HepG2 (cell line): ENCODE data around the gene CAMKK1. TPM values are rescaled to one million over a fixed set of nuclear protein-coding genes. Genes with fewer than 3 reads are reported as not detected.

Experiments
- ARHGAP35 ChIP-seq: sonication (generic); formaldehyde crosslinking; IDR thresholded peaks from 2 replicates; pipeline ENCODE4 v1.9.0; 2022; ENCODE audit warnings: mild to moderate bottlenecking, inconsistent platforms, moderate library complexity, missing genetic modification reagents, borderline replicate concordance
- ATF7 ChIP-seq, 2 experiments: fragments of 450-650 bp in 1 of 2; sonication (generic) in 1 of 2; formaldehyde crosslinking in 1 of 2; IDR thresholded peaks; 2 replicates each; pipeline versions ENCODE4 v1.4.0 to v1.6.1; 2016 to 2020; ENCODE audit warnings: antibody characterized with exemption in 1 of 2, mild to moderate bottlenecking in 1 of 2, missing genetic modification reagents in 1 of 2
- CENPBD1 ChIP-seq: sonication (generic); formaldehyde crosslinking; IDR thresholded peaks from 2 replicates; pipeline ENCODE4 v1.8.0; 2022; ENCODE audit warnings: missing genetic modification reagents, low read depth, mild to moderate bottlenecking, borderline replicate concordance
- CREB1 ChIP-seq, 2 experiments: fragments of 450-650 bp in 1 of 2; IDR thresholded peaks; 2 replicates each; pipeline ENCODE4 v1.6.1; 2016 to 2017; ENCODE audit warnings: control low read depth in 1 of 2, mild to moderate bottlenecking in 1 of 2, missing compliant biosample characterization in 1 of 2, missing genetic modification characterization in 1 of 2
- DNMT3B ChIP-seq: conservative IDR thresholded peaks from 2 replicates; pipeline ENCODE4 v1.6.1; 2016; ENCODE audit warnings: missing biosample characterization, control low read depth
- FOSL2 ChIP-seq: sonication (generic); formaldehyde crosslinking; IDR thresholded peaks from 2 replicates; pipeline ENCODE4 v1.4.0; 2020; ENCODE audit warnings: missing genetic modification reagents
- HOXA3 ChIP-seq: sonication (generic); formaldehyde crosslinking; IDR thresholded peaks from 2 replicates; pipeline ENCODE4 v1.5.0; 2020; ENCODE audit warnings: missing genetic modification reagents
- IKZF1 ChIP-seq: fragments of 450-650 bp; IDR thresholded peaks from 2 replicates; pipeline ENCODE4 v1.7.1; 2016
- NFAT5 ChIP-seq: sonication (generic); formaldehyde crosslinking; IDR thresholded peaks from 2 replicates; pipeline ENCODE4 v1.4.0; 2020; ENCODE audit warnings: missing genetic modification reagents
- NONO ChIP-seq, 2 experiments: fragments of 450-650 bp in 1 of 2; sonication (generic) in 1 of 2; formaldehyde crosslinking in 1 of 2; IDR thresholded peaks in 1 of 2; conservative IDR thresholded peaks in 1 of 2; 2 replicates each; pipeline versions ENCODE4 v1.6.1 to v1.8.0; 2017 to 2022; ENCODE audit warnings: mild to moderate bottlenecking in 1 of 2, missing genetic modification reagents in 1 of 2, moderate library complexity in 1 of 2
- PHF21A ChIP-seq: sonication (generic); formaldehyde crosslinking; IDR thresholded peaks from 2 replicates; pipeline ENCODE4 v1.5.0; 2020; ENCODE audit warnings: mild to moderate bottlenecking, missing genetic modification reagents
- SETDB1 ChIP-seq: sonication (generic); formaldehyde crosslinking; IDR thresholded peaks from 2 replicates; pipeline ENCODE4 v1.5.1; 2020; ENCODE audit warnings: missing genetic modification reagents, mild to moderate bottlenecking, borderline replicate concordance
- TERF1 ChIP-seq: sonication (generic); formaldehyde crosslinking; IDR thresholded peaks from 2 replicates; pipeline ENCODE4 v1.8.0; 2022; ENCODE audit warnings: mild to moderate bottlenecking, missing genetic modification reagents, moderate library complexity
- YEATS4 ChIP-seq: sonication (generic); formaldehyde crosslinking; IDR thresholded peaks from 2 replicates; pipeline ENCODE4 v1.4.0; 2020; ENCODE audit warnings: missing genetic modification reagents, borderline replicate concordance
- ZFYVE20 ChIP-seq: sonication (generic); formaldehyde crosslinking; IDR thresholded peaks from 2 replicates; pipeline ENCODE4 v1.8.0; 2023; ENCODE audit warnings: low read depth, mild to moderate bottlenecking, moderate library complexity, missing genetic modification reagents, borderline replicate concordance
- ZNF354B ChIP-seq: sonication (generic); formaldehyde crosslinking; IDR thresholded peaks from 2 replicates; pipeline ENCODE4 v1.8.0; 2022; ENCODE audit warnings: mild to moderate bottlenecking, missing genetic modification reagents
- ZNF570 ChIP-seq: sonication (generic); formaldehyde crosslinking; IDR thresholded peaks from 2 replicates; pipeline ENCODE4 v1.4.0; 2020; ENCODE audit warnings: mild to moderate bottlenecking, missing genetic modification reagents, borderline replicate concordance
- ZNF597 ChIP-seq: sonication (generic); formaldehyde crosslinking; IDR thresholded peaks from 2 replicates; pipeline ENCODE4 v1.5.0; 2020; ENCODE audit warnings: missing genetic modification reagents
- ZNF713 ChIP-seq: sonication (generic); formaldehyde crosslinking; IDR thresholded peaks from 2 replicates; pipeline ENCODE4 v1.4.0; 2020; ENCODE audit warnings: mild to moderate bottlenecking, missing genetic modification reagents
- ZNF879 ChIP-seq: sonication (generic); formaldehyde crosslinking; IDR thresholded peaks from 2 replicates; pipeline ENCODE4 v1.8.1; 2023; ENCODE audit warnings: missing genetic modification reagents
- ZSCAN25 ChIP-seq: sonication (generic); formaldehyde crosslinking; IDR thresholded peaks from 2 replicates; pipeline ENCODE4 v1.8.0; 2022; ENCODE audit warnings: mild to moderate bottlenecking, missing genetic modification reagents
- polyA plus RNA-seq, 8 experiments: library from polyadenylated mRNA; depleted of rRNA in 3 of 8; stranded (reverse) in 7 of 8; unstranded in 1 of 8; fragments of >200 nt; fragmentation: Illumina TruSeq in 4 of 8; extraction: Trizol in 4 of 8; gene quantifications; 2 replicates each; pipeline versions ENCODE4 v1.2.1 to v1.2.3, GENCODE V29; 2011 to 2016; ENCODE audit warnings: low read depth in 4 of 8, missing spikeins in 1 of 8, mixed read lengths in 1 of 8; ENCODE audit not compliant: insufficient read depth in 1 of 8
- total RNA-seq, 5 experiments: library from RNA; depleted of rRNA; stranded (reverse); fragments of >200 nt; fragmentation: Illumina TruSeq; extraction: Trizol; gene quantifications; 2 replicates each; pipeline ENCODE4 v1.2.3, GENCODE V29; 2016; ENCODE audit warnings: low read depth in 1 of 5

CAMKK1 gene
- total and polyA plus RNA-seq, 2 of the 13 experiments (the other 11 are each of a cell fraction or from before 2014, with no cell fraction given), result 1.5 to 1.6 TPM

- TF ChIP-seq NONO (IDR thresholded peaks at IDR 0.05) (no peak), NONO (CRISPR knock-in tag; conservative IDR thresholded peaks at IDR 0.05) (peak; percentile 98), ZNF570 (CRISPR knock-in tag) (no peak), TERF1 (CRISPR knock-in tag) (no peak), ARHGAP35 (CRISPR knock-in tag) (0 out of 2 replicates have a peak, but pooled peaks have one; percentile 72), DNMT3B (CRISPR knock-in tag) (peak; percentile 82), YEATS4 (CRISPR knock-in tag) (peak; percentile 94), CENPBD1 (no peak), ZNF354B (CRISPR knock-in tag) (peak; percentile 48; the same call in 1 of the 2 replicates), IKZF1 (no peak), ZSCAN25 (CRISPR knock-in tag) (0 out of 2 replicates have a peak, but pooled peaks have one; percentile 30), NFAT5 (CRISPR knock-in tag) (peak; percentile 57; the same call in 1 of the 2 replicates), PHF21A (peak; percentile 82), ZNF597 (no peak), ATF7 (IDR thresholded peaks at IDR 0.05) (no peak), ATF7 (CRISPR knock-in tag; IDR thresholded peaks at IDR 0.05) (peak; percentile 42; the same call in 1 of the 2 replicates), HOXA3 (CRISPR knock-in tag) (peak; percentile 96), ZFYVE20 (CRISPR knock-in tag) (no peak), CREB1 (IDR thresholded peaks at IDR 0.05) (no peak), CREB1 (CRISPR knock-in tag; IDR thresholded peaks at IDR 0.05) (no peak), ZNF879 (CRISPR knock-in tag) (no peak), FOSL2 (CRISPR knock-in tag) (peak; percentile 65), SETDB1 (CRISPR knock-in tag) (no peak), ZNF713 (0 out of 2 replicates have a peak, but pooled peaks have one; percentile 72)
Observed at GRCh38 chr17:3845621-3846436, 47.0 kb downstream of the CAMKK1 start, which contains the start of gene NCBP3 (continued).
